SK-N-DZ (cell line): ENCODE measurements around the gene IPP.
A peak's percentile ranks its signal among the peaks of the same experiment; 100 is the strongest.
"Not testable (repeated sequence)": the region's sequence is repeated elsewhere in the genome, so short reads cannot be mapped to it uniquely, and the experiment has no call there.

Experiments used
- DNase-seq: peaks from one replicate; pipeline ENCODE4 v3.0.0-alpha.2; 2015; ENCODE audit warnings: low spot score

IPP gene

DNA sequence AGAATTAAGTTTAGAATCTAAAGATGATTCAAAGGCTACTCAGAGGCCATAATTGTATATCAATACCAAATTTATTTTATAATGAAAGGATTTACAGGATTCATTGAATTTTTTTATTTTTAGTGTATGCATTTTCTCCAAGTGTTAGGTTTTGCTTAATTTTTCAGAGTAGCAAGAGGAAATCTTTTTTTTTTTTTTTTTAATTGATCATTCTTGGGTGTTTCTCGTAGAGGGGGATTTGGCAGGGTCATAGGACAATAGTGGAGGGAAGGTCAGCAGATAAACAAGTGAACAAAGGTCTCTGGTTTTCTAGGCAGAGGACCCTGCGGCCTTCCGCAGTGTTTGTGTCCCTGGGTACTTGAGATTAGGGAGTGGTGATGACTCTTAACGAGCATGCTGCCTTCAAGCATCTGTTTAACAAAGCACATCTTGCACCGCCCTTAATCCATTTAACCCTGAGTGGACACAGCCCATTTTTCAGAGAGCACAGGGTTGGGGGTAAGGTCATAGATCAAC lies 10.8 kb downstream of the IPP start:
- not testable (repeated sequence) for DNase-seq

DNA sequence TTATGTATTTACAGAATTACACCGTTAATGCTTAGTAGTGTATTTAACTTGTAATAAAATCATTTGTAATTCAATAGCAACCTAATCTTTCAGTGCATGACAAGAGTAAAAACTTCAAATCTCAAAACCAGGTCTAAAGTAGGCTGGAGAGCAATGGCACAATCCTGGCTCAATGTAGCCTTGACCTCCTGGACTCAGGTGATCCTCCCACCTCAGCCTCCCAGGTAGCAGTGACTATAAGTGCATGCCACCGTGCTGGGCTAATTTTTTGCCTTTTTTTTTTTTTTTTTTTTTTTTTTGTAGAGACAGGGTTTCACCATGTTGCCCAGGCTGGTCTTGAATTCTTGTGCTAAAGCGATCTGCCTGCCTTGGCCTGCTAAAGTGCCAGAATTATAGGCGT lies 11.3 kb downstream of the IPP start:
- DNase-seq = no peak

DNA sequence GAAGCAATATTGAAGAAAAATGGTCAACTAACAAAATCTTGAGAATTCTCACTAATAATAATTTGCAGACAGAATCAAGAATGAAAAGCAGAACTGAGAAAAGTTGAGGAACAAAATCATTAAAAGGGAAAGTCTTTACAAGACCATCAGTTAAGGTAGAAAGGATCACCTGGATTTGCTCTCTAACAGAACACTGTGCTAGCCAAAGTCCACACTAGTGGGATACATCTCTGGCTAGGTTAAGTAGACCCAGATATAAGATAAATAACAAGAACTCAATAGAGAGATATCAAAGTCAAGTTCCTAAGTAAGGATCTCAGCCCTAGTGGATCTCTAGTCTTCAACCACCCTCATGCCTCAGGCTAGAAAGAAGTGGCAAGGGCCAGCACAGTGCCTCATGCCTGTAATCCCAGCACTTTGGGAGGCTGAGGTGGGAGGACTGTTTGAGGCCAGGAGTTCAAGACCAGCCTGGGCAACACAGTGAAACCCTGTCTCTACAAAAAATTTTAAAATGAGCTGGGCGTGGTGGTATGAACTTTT lies 19.6 kb downstream of the IPP start:
- no peak for DNase-seq

DNA sequence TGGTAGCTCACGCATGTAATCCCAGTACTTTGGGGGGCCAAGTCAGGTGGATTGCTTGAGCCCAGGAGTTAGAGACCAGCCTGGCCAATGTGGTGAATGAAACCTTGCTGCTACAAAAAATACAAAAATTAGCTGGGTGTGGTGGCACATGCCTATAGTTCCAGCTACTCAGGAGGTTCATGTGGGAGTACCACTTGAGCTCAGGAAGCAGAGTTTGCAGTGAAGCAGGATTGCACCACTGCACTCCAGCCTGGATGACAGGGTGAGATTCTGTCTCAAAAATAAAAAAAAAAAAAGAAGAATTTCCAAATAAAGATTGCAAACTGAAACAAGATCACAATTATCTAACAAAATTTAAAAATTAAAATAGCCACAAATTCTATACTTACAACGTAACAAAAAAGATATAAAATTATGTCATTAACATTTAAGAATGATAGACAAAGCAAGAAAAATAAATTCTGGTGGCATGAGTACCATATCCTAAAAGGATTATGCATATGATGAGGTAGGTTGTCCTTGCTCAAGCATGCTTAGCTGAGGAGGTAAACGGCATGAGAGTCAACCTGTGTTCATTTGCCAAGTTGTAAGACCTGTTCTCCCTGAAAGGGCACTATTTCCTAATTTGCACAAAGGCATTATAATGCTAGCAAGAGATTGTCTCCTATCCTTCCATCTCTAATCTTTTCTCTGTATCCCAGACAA lies 20.2 kb downstream of the IPP start:
- DNase-seq = no peak

DNA sequence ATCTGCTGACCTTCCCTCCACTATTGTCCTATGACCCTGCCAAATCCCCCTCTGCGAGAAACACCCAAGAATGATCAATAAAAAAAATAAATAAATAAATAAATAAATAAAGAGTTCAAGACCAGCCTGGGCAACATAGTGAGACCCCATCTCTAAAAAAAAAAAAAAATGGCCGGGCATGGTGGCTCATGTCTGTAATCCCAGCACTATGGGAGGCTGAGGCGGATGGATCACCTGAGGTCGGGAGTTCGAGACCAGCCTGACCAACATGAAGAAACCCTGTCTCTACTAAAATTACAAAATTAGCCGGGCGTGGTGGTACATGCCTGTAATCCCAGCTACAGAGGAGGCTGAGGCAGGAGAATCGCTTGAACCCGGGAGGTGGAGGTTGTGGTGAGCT lies 24.4 kb downstream of the IPP start:
- DNase-seq = not testable (repeated sequence)

DNA sequence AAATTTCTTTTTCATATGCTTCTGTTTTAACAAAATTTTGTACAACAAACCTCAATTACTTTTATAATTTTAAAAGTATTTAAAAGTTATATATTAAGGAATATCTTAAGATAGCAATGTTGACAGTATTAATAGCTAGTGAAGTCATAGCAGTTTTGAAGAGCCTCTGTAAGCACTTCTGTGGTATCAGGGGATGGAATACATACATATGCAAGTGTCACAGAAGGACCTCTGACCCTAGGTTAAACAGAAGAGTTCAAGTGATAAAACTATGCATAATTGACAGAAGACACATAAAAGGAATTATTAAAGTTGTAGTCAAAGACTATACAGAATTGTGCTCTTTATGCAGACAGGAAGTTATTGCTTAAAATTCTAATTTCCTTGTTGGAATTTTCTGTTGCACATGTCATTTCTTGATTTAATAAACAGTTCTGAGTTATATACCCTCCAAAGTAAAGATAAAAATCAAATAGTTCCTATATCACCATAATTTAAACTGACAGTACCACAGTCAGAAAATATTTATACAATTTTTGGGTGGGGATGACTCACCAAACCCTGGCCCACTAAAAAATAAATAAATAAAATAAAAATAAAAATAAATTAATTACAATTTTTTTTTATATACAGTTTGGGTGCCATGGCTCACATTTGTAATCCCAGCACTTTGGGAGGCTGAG lies 27.1 kb downstream of the IPP start:
- no peak for DNase-seq

DNA sequence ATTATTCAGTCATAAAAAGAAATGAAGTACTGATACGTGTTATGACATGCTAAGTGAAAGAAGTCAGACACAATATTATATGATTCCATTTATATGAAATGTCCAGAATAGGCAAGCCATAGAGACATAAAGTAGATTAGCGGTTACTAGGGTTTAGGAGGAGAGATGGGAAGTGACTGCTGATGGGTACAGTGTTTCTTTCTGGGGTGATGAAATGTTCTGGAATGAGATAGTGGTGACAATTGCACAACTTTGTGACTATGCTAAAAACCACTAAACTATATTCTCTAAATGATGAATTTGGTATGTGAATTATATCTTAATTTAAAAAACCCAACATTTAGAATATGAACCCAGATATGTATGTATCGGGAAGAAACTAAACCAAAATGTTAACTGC lies 27.6 kb downstream of the IPP start:
- DNase-seq = no peak

DNA sequence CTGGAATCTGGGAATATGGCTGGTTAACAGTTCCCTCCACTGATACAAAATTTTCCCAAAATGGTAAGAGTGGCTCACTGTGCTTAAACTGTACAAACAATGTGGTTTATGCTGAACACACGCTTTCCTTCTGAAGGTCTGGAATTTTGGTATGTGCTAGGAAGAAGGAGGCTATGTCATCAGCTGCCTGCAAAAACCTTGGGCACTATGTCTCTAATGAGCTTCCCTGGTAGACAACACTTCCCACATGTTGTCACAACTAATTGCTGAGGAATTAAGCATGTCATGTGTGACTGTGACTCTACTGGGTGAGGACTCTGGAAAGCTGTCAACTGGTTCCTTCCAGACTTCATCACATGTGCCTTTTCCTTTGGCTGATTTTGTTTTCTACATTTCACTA lies 29.2 kb downstream of the IPP start:
- no peak for DNase-seq

DNA sequence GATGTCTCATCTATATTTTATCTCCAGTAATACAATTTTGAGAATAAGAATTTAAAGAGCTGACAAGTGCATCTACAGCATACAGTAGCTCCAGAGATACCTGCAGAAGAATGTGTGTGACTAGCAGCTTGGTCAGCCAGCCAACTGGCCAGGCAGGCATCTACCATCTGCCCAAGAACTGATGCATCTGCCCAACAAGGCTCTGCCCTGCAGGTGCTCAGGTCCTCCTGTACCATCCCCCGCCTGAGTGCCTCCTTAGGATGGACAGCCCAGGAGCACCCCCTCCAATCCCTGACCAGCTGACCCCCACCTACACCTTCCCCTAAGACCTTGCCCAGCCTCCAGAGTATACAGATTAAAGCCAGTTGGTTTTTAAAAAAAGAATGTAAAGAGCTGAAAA lies 32.2 kb downstream of the IPP start:
- DNase-seq = no peak

DNA sequence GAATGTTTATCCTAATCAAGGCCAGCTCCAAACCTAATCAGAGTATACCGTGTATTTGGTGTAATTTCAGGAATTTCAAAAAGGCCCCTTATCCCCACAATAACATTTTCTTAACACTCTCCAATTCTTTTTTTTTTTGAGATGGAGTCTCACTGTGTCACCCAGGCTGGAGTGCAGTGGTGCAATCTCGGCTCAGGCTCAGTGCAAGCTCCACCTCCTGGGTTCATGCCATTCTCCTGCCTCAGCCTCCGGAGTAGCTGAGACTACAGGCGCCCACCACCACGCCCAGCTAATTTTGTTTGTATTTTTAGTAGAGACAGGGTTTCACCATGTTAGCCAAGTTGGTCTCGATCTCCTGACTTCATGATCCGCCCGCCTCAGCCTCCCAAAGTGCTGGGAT lies 33.1 kb downstream of the IPP start:
- not testable (repeated sequence) for DNase-seq

DNA sequence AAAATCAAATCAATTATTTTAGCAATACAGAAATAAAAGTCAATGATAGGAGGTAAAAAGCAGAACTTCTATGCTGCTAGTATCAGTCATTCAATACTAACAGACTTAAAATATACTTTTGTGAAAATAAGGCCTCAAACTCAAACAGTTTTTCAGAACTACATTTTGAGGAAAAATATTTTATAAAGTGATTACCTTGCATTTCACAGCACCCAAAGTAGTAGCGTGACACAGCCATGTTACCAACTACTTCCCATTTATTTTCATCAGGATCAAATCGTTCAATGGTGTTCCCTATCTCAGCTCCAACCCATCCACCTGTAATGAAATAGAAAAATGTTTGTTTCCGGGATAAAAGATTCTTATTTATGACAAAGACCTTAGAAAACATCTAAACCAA lies 33.8 kb downstream of the IPP start:
- no peak for DNase-seq

DNA sequence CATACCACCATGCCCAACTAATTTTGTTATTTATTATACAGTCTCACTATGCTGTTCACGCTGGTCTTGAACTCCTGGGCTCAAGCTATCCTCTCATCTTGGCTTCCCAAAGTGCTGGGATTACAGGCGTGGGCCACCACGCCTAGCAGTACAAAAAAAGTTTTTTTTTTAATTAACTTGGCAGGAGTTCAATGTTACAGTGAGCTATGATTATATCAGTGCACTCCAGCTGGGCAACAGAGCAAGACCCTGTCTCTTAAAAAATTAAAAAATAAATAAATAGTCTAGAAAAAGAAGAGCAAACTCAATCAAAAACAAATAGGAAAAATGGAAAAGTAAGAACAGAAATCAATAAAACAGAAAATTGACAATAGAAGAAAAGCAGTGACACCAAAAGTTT lies 36.7 kb downstream of the IPP start:
- DNase-seq = no peak

DNA sequence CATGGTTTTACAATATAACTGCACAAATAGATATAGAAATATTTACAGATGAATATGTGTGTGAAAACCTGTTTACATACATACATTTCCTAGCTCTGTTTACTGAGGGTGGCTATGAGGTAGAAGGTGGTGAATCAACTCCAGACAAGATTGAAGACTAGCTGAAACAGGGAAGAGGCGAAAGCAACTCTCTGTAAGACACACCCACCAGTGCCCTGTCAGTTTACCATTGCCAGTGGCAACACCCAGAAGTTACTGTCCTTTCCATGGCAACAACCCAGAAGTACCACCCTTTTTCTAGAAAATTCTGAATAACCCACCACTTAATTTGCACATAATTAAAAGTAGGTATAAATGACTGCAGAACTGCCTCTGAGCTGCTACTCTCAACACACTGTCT lies 45.8 kb downstream of the IPP start:
- DNase-seq = no peak

DNA sequence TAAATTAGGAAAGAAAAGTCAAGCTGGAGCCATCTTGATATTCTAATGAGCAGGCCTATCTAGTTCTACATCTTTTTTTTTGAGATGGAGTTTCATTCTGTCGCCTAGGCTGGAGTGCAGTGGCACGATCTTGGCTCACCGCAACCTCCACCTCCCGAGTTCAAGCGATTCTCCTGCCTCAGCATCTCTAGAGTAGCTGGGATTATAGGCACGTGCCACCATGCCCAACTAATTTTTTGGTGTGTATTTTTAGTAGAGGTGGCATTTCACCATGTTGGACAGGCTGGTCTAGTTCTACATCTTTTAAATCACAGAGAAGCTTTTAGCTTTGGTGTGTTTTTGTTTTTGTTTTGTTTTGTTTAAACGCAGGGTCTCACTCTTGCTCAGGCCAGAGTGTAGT lies 55.6 kb downstream of the IPP start:
- no peak for DNase-seq

DNA sequence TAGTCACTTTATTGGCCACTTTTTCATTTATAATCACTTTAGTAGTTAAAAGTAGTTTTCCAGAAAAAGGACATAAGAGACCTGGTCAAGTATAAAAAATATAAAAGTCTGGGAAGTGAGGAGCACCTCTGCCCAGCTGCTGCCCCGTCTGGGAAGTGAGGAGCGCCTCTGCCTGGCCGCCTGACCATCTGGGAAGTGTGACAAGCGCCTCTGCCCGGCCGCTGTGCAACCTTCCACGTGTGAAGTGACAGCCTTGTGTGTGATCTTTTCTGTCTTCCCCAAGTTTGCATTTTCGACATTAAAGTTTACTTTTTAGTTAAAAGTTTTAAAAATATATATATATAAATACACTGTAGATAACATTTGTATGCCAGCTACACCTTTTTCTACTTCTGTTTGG lies 56.6 kb downstream of the IPP start:
- DNase-seq = not testable (repeated sequence)

DNA sequence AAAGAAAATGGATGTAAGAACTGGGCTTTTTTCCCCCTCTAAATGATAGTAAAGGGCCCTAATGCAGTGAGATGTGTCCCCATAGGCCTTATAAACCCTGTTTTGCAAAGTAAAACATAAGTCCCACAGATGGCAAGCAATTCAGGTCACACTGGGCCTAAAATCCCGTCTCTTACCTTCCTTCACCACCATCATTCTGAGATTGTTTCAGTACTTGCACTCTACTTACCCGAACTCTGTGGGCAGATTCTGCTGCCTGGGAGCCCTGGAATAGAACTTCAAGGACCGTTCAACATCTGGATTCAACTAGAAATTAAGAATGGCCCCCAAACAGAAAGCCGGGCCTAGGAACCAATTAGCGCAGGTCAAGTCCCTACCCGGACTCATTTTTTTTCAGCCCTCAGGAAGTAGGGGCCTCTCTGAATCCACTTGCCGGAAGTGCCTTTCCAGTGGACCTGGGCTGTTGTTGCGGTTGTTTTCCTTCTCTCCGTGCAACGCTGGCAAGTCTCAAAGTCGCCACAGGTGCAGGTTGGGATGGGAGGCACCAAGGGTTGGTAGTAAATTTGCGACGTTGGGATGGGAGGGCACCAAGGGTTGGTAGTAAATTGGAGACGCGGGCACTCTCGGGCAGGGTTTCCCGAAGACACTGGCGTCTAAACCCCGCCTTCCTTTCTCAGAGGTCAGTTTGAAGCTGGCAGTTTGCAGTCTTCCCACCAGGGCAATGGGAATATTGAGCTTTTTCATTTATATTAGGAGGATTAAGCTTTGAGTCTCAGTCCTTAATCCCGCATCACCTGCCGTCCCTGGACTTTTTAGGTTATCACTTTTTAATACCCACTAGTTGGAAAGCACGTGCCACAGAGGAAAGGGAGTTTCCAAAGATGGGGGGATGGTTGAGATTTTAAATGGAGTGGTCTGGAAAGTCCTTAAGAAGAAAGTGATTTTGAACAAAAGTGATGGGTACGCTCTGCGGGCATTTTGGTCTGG lies 62.4 kb downstream of the IPP start, which contains the start of gene TMEM69:
TSS of gene TMEM69 (plus strand) at position 428 of the 987 bp plus-strand sequence. CDS start 2,888 bp downstream, outside the sequence.
- peak; percentile 89 for DNase-seq

DNA sequence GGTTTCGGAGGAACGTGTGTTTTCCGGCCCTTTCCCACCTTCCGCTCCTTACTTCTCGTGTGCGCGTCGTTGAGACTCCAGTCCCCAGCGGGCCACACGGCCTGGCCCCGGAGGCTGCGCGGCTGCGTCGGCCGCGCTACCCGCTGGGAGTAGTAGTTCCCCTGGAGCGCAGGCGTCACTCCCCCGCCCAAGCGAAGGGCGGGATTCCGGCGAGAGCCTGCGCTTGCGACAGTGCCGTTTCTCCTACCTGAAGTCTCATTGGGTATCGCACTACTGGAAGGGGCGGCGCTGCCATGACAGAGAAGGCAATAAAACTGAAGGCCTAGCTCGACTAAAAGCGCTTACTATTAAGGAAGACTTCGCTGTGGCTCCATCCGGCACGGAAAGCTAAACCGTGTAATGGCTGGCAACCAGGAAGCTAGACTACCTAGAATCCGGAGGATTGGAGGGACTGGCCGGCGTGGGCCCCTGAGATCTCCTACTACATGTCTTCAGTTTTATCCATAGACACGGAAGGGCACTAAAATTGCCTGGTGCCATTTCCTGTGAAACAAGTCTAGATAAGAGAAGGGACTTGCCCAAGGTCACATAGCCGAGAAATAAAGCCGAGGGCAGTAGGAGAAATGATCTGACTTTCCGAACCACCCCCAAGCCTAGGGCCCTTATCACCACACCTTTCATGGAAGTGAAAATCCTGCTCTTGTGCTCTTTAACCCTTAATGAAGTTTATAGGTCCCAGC lies 63.3 kb downstream of the IPP start:
- peak; percentile 97 for DNase-seq

DNA sequence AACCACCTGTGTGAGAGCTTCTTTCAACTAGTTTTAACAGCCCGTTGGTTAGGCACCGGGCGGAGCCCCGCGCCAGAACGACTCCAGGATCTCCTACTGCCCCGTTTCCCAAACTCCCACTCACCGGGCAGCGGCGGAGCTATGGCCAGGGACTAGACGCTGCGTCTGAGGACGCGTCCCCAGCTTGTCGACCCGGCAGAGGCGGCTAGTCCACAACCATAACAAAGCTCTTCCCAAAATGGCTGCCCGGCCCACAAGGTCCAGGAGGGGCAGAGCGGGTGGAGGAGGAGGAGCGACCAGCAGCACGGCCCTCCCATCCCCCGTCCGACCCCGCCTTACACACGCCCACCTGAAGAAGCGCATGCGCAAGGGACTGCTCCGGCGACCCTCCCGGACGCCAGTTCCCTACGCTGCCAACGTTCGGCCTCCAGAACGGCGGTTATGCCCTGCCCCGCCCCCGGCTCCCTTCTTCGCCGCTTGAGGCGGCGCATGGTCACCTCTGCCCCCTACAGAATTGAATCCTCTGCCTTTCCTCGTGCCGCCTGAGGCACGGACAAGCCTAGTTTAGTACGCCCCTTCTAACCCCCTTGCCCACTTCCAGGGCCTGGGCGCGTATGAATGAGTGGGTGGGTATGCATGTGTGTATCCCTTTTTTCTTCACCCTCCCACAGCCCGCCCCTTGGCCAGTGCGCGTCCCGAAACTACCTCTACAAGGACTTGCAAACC lies 64.0 kb downstream of the IPP start, which contains the start of gene GPBP1L1:
TSS of gene GPBP1L1 (minus strand) at position 246 of the 726 bp plus-strand sequence. CDS start 27,446 bp downstream, outside the sequence.
- peak; percentile 90 for DNase-seq

DNA sequence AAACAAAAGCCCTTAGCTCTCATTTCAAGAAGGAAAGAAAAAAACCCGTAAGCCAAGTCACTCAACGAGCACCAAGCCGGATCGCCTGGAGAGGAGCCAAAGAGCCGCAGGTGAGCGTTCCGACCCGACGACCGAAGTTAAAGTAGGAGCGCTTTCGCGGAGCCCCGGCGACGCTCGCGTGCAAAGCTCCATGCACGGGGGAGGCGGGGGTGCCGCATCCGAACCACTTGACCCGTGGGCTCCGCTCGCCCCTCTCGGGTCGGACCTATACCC lies 64.5 kb downstream of the IPP start:
- DNase-seq = peak; percentile 43

DNA sequence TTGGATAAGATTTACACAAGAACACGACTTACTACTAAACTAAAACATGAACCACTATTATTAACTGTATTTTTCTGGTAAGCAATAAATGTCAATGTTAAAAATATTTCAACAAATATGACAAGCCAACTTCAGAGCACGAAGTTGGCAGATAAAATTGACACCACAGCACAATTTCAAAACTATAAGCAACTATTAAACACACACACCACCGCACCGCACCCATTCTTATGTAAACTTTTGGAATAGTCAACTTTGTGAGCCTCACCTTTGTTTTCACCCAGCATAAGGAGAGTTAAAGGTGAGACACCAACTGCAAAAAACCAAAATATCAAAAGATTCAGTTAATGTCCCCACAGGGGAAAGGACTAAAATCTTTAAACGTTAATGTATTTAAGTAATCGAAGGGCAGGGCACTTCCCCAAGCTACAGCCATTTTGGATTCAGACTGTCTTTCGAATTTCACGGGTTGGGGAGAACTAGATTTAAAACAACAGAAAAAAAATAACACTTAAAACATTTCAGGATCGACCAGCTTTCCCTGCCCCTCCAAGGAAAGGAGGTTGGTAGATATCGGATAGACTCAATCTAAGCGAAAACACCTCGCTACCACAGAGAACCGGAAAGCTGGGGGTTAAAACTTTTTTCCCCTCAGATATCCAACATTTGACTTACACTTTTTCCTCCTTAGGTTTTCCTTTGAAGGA lies 65.0 kb downstream of the IPP start:
- DNase-seq = no peak
